Stimulated activated CD4-positive, alpha-beta T cell treated with anti-CD3 and anti-CD28 coated beads, TNF-alpha, amount 100 ng/mL, for 4 hours (primary cell): Measurements from ENCODE around the gene CCNQ.

Source experiments
- DNase-seq, 3 experiments: peaks; one replicate each; pipeline ENCODE4 v3.0.0-alpha.2; 2020; ENCODE audit warnings: low read depth in 3 of 3

CCNQ gene

DNA sequence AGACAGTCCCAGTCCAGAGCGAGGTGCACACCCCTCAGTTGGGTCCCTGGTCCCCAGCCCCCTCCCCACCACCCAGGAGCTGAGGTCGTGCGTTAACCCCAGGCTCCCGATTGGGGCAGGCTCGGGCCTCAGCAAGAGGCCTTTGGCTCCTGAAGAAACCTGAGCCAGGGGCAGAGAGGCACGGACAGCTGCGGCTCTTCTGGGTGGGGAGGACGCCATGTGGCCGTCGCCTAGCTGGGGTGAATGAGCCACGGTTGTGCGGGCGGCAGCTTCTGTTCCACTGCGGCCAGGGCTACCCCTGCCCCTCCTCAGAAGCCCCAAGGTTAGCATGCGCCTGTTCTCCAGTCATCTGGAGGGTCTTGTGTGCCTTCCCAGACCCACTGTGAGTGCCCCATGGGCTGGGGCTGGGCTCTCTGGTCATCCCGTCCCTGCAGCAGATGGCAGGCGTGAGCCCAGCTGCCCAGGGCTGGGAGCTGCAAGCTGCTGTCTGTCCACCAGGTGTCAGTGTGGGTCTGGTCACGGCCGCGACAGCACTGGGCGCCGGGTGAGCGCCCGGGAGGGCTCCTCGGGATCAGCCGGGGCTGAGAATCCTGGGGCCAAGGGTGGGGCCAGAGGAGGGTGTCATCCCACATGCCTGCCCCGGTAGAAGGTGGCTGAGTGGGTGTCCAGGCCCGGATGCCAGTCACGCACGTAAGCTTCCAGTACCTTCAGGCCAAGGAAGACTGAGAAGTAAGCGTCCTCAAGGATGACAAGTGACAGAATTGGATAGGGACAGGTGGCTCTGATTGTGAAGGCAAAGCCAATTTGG, 59.6 kb downstream of the CCNQ start:
- DNase-seq = peak; percentile 15 to 23 (median 17)

DNA sequence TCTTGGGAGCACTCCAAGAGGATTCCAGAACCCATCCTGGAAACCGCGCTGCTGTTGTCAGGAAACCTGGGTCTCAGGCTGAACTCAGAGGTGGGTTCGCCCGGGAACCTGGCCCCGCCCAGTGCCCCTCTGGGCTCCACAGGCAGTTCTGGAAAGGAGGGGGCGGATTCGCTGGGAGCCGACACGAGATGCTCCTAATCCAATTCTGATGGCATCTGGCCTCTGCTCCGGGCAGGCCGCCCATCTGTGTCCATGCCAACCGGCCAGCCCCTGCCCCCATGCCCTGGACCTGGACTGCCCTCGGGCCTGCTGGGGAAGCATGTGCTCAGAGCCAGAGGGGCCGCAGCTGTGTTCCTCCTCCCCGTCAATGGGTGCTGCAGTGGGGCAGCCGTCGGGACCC, 60.5 kb downstream of the CCNQ start:
- DNase-seq = no peak
